Spleen (tissue), 11 donors: ENCODE data around the gene RBM12. TPM values are rescaled to one million over a fixed set of nuclear protein-coding genes. Genes with fewer than 3 reads are reported as not detected.
"Not testable (repeated sequence)": the region's sequence is repeated elsewhere in the genome, so short reads cannot be mapped to it uniquely, and the experiment has no call there.

Source experiments
- DNase-seq: peaks from one replicate; pipeline ENCODE4 v3.0.0-alpha.2; 2020
- H3K27ac ChIP-seq, 8 donors: fragments of 200-600 bp; sonication (generic) in 7 of 8; 1 replicate in 4 of 8; 2 replicates in 4 of 8; pipeline versions ENCODE4 v1.5.0 to v1.8.0; 2016 to 2021; ENCODE audit warnings: inconsistent platforms in 4 of 8, mild to moderate bottlenecking in 4 of 8, moderate library complexity in 1 of 8
- H3K27me3 ChIP-seq, 7 donors: fragments of 200-600 bp; sonication (generic) in 6 of 7; replicated peaks in 1 of 7; 1 replicate in 4 of 7; 2 replicates in 3 of 7; pipeline versions ENCODE4 v1.5.0 to v1.8.0; 2016 to 2021; ENCODE audit warnings: inconsistent platforms in 3 of 7, mild to moderate bottlenecking in 1 of 7
- H3K36me3 ChIP-seq, 6 donors: fragments of 200-600 bp; sonication (generic) in 5 of 6; 1 replicate in 4 of 6; 2 replicates in 2 of 6; pipeline versions ENCODE4 v1.5.0 to v1.8.0; 2016 to 2021; ENCODE audit warnings: inconsistent platforms in 2 of 6
- H3K4me1 ChIP-seq, 6 donors: fragments of 200-600 bp; sonication (generic) in 5 of 6; 1 replicate in 3 of 6; 2 replicates in 3 of 6; pipeline versions ENCODE4 v1.5.0 to v1.8.0; 2016 to 2021; ENCODE audit warnings: inconsistent platforms in 3 of 6
- H3K4me3 ChIP-seq, 8 donors: fragments of 200-600 bp; sonication (generic) in 7 of 8; 1 replicate in 4 of 8; 2 replicates in 4 of 8; pipeline versions ENCODE4 v1.5.0 to v1.8.0; 2016 to 2021; ENCODE audit warnings: inconsistent platforms in 4 of 8, mild to moderate bottlenecking in 4 of 8, moderate library complexity in 2 of 8
- H3K9me3 ChIP-seq, 8 donors: fragments of 200-600 bp; sonication (generic) in 7 of 8; 1 replicate in 4 of 8; 2 replicates in 4 of 8; pipeline versions ENCODE4 v1.5.0 to v1.8.0; 2016 to 2021; ENCODE audit warnings: inconsistent platforms in 4 of 8
- POLR2A ChIP-seq, 3 donors: fragments of 450-650 bp; IDR thresholded peaks; one replicate each; pipeline ENCODE4 v1.5.1; 2017; ENCODE audit warnings: antibody characterized with exemption in 3 of 3, mild to moderate bottlenecking in 1 of 3
- POLR2AphosphoS5 ChIP-seq, 3 donors: sonication (generic); formaldehyde crosslinking; IDR thresholded peaks; one replicate each; pipeline ENCODE4 v1.5.1; 2017; ENCODE audit warnings: antibody characterized with exemption in 3 of 3
- WGBS, 5 donors: extraction: QIAGEN DNeasy Blood & Tissue Kit in 3 of 5; methylation state at CpG; one replicate each; pipeline versions ENCODE4 v1.1.5 to v1.1.7; 2013 to 2018; 5-methylcytosine and 5-hydroxymethylcytosine counted together
- intact Hi-C: fragments of 100-400 bp; cut with DNase I; formaldehyde crosslinking; loops from one replicate; pipeline ENCODE4 v1.15.0; 2023; ENCODE audit warnings: low total_unique reads
- polyA plus RNA-seq, 3 donors: library from polyadenylated mRNA; stranded (reverse); fragments of 200-250 nt; gene quantifications; one replicate each; pipeline ENCODE4 v1.2.1, GENCODE V29; 2013
- total RNA-seq, 7 donors: library from RNA; depleted of rRNA in 3 of 7; stranded (reverse); fragments of >200 nt in 3 of 7; fragmentation: NEBNext Ultra II Directional in 4 of 7; extraction: Animal tissue kit (Norgen Biotek cat#: 25700) in 4 of 7; gene quantifications; one replicate each; pipeline versions ENCODE4 v1.1.0 to v1.2.1, GENCODE V29; 2016 to 2021
- TF ChIP-seq, protein P1 (sequence below), 11 experiments: fragments of 200-600 bp in 7 of 11; fragments of 450-650 bp in 4 of 11; sonication (generic) in 4 of 11; IDR thresholded peaks in 8 of 11; conservative IDR thresholded peaks in 3 of 11; 1 replicate in 7 of 11; 2 replicates in 4 of 11; pipeline versions ENCODE4 v1.4.0 to v1.8.0; 2016 to 2021; ENCODE audit warnings: antibody characterized with exemption in 11 of 11, inconsistent platforms in 4 of 11, mild to moderate bottlenecking in 1 of 11
- donor health status: healthy with polysubstance abuse.
- donor health status: DM: no; HTN: no; CAD: no; lungs with moderate emphysema.
- donor health status: DM: no; HTN: no; CAD: no.
- donor health status: Bipolar disorder and iron deficiency.
- donor health status: healthy.
- donor health status: DM: no; HTN: no; CAD: no.
- donor health status: DM: yes; HTN: yes; CAD: no.

Gene RBM12
- total and polyA plus RNA-seq, 10 donors: 10.6 to 100 (median 51.4) TPM

DNA sequence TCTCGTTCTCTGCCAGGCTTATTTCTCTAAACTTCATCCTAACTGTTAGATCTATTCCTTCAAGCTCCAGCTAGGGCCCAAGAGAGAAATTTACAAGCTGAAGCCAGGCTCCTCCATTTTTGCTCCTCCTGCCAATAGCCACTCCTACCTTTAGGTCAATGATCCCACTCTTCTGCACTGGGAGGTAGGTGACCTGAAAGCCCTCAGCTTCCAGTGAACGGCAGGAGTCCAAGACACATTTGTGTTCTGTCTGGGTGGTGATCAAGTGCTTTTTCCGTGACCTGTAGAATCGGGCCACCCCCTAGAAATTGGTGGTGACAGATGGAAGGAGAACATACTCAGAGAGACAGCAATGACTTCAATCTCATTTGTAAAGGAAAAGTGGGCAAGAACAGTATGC is 25.6 kb upstream of the RBM12 start:
- Histone ChIP-seq H3K4me3 (no peak overlapping the region), H3K27ac (no peak overlapping the region), H3K4me1 (no peaks in the 10 kb centered on the region), H3K9me3 (no peaks in the 10 kb centered on the region), H3K36me3 (peaks cover 0 to 100% (median 68%) of the 10 kb centered on the region in 6 donors), H3K27me3 (no peaks in the 10 kb centered on the region)
- WGBS, 5 donors: 80 to 93% (median 91%) methylated on average over 4 of the region's 4 CpGs
- TF ChIP-seq POLR2AphosphoS5 (IDR thresholded peaks at IDR 0.05): no peak
- intact Hi-C loops: no loop called here
- DNase-seq: no peak

DNA sequence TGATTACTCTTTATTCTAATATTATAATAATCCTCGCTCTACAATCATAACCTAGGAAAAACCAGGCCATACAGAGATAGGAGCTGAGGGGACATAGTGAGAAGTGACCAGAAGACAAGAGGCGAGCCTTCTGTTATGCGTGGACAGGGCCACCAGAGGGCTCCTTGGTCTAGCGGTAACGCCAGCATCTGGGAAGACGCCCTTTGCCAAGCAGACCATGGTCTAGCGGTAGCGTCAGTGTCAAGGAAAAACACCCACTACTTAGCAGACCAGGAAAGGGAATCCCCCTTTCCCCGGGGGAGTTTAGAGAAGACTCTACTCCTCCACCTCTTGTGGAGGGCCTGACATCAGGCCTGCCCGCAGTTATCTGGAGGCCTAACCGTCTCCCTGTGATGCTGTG is 22.2 kb upstream of the RBM12 start:
- intact Hi-C loops: not testable (repeated sequence)
- peaks cover 0 to 95% (median 46%) of the 10 kb centered on the region in 6 donors for H3K36me3 ChIP-seq

DNA sequence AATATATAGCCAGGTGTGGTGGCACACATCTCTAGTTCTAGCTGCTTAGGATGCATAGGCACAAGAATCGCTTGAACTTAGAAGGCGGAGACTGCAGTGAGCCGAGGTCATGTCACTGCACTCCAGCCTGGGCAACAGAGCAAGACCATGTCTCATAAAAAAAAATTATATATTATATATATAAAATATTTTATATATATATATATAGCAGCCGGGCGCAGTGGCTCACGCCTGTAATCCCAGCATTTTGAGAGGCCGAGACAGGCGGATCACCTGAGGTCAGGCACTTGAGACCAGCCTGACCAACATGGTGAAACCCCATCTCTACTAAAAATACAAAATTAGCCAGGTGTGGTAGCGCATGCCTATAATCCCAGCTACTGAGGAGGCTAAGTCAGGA is 20.7 kb upstream of the RBM12 start:
- H3K4me3 ChIP-seq, H3K27me3 ChIP-seq, H3K4me1 ChIP-seq, H3K27ac ChIP-seq, DNase-seq, intact Hi-C loops, H3K9me3 ChIP-seq: not testable (repeated sequence)
- 95 to 97% (median 96%) methylated on average over 9 of the region's 9 CpGs for WGBS, 5 donors
- H3K36me3 ChIP-seq: peaks cover 0 to 92% (median 43%) of the 10 kb centered on the region in 6 donors

More for the DNA sequence above, 22.2 kb upstream of the RBM12 start:
- DNase-seq, H3K27me3 ChIP-seq, H3K4me1 ChIP-seq, H3K4me3 ChIP-seq, H3K27ac ChIP-seq, H3K9me3 ChIP-seq: not testable (repeated sequence)
- WGBS, 5 donors: 83 to 95% (median 93%) methylated on average over 11 of the region's 11 CpGs
- TF ChIP-seq, protein P1, sequence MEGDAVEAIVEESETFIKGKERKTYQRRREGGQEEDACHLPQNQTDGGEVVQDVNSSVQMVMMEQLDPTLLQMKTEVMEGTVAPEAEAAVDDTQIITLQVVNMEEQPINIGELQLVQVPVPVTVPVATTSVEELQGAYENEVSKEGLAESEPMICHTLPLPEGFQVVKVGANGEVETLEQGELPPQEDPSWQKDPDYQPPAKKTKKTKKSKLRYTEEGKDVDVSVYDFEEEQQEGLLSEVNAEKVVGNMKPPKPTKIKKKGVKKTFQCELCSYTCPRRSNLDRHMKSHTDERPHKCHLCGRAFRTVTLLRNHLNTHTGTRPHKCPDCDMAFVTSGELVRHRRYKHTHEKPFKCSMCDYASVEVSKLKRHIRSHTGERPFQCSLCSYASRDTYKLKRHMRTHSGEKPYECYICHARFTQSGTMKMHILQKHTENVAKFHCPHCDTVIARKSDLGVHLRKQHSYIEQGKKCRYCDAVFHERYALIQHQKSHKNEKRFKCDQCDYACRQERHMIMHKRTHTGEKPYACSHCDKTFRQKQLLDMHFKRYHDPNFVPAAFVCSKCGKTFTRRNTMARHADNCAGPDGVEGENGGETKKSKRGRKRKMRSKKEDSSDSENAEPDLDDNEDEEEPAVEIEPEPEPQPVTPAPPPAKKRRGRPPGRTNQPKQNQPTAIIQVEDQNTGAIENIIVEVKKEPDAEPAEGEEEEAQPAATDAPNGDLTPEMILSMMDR (IDR thresholded peaks at IDR 0.05 in 8 of 11, conservative IDR thresholded peaks at IDR 0.05 in 3 of 11): peak in 1 of 11 experiments; percentile 17

DNA sequence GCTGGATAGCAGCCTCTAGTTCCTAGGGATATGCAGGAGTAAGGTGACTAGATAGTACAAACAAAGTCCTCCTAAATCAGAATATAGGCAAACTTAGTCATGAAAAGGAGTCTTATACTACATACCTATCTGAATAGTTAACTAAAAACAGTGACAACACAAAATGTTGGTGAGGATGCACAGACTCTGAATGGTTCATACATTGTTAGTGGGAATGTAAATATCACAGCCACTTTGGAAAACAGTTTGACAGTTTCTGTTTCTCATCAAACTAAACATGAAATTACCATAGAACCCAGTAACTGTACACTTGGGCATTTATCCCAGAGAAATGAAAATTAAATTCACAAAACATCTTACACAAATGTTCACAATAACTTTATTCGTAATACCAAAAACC is 17.3 kb upstream of the RBM12 start:
- Histone ChIP-seq H3K4me1 (peaks cover 0 to 13% (median 10%) of the 10 kb centered on the region in 6 donors), H3K27me3 (no peaks in the 10 kb centered on the region), H3K36me3 (peaks cover 0 to 92% (median 22%) of the 10 kb centered on the region in 6 donors), H3K9me3 (no peaks in the 10 kb centered on the region), H3K27ac (no peak overlapping the region), H3K4me3 (no peak overlapping the region)
- TF ChIP-seq, protein P1 (IDR thresholded peaks at IDR 0.05 in 8 of 11, conservative IDR thresholded peaks at IDR 0.05 in 3 of 11): no peak
- TF ChIP-seq POLR2AphosphoS5 (IDR thresholded peaks at IDR 0.05): no peak
- TF ChIP-seq POLR2A (IDR thresholded peaks at IDR 0.05): no peak
- 0 to 100% (median 95%) methylated on average over 1 of the region's 1 CpG for WGBS, 5 donors
- intact Hi-C loops: no loop called here
- no peak for DNase-seq

DNA sequence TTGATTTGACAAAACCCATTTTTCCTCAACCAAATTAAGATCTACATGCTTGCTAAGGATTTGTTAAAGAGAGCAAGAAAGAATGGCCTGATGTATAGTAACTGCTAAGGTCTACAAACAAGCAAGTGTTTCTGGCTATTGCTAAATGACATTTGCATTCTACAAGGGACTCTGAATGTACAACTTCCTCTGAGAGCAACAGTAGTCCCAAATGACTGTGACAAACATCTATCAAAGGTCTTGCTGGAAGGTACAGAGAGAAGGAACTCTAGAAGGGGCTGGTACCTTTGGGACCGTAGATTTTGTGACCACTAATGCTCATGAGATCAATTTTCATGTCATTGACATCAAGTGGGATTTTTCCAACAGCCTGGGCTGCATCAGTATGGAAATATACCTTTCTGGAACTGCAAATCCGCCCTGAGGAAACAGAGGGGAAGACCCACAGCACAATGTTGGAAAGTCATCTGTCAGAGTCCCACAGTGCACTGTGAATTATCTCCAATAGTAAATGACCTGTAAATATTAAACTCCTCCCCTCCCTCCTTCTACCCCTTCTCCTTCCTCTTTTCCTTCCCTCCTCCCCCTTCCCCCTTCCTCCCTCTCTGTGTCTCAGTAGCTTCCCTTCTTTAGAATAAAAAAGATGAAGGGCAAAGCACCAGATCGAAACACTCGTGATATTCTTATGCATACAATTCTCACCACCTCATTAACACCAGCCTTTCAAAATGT is 15.9 kb upstream of the RBM12 start:
- 40 to 58% (median 49%) methylated on average over 4 of the region's 4 CpGs for WGBS, 5 donors
- intact Hi-C loops: no loop called here
- peaks cover 0 to 92% (median 16%) of the 10 kb centered on the region in 6 donors for H3K36me3 ChIP-seq

More for the DNA sequence above, 15.9 kb upstream of the RBM12 start:
- Histone ChIP-seq H3K27me3 (no peaks in the 10 kb centered on the region), H3K9me3 (no peaks in the 10 kb centered on the region), H3K4me1 (peaks cover 0 to 13% (median 10%) of the 10 kb centered on the region in 6 donors), H3K27ac (peak overlapping the region in 5 of 8 donors; percentile 5 to 57 (median 53)), H3K4me3 (no peak overlapping the region)
- DNase-seq: no peak
- TF ChIP-seq, protein P1 (IDR thresholded peaks at IDR 0.05 in 8 of 11, conservative IDR thresholded peaks at IDR 0.05 in 3 of 11): no peak
- no peak for TF ChIP-seq POLR2AphosphoS5 (IDR thresholded peaks at IDR 0.05)
- TF ChIP-seq POLR2A (IDR thresholded peaks at IDR 0.05): no peak
